KOPT-K1 (cell line): ENCODE results near the gene GALNT8.
A peak's percentile ranks its signal among the peaks of the same experiment; 100 is the strongest.
"Not testable (repeated sequence)": the region's sequence is repeated elsewhere in the genome, so short reads cannot be mapped to it uniquely, and the experiment has no call there.

Experiments used
- H3K27ac ChIP-seq: fragments of 200-600 bp; sonication (generic); 2 replicates; pipeline ENCODE4 v1.5.1; 2016; ENCODE audit warnings: antibody characterized with exemption, mild to moderate bottlenecking, low read depth, low read length; ENCODE audit not compliant: poor library complexity, severe bottlenecking
- H3K36me3 ChIP-seq: fragments of 200-600 bp; sonication (generic); 2 replicates; pipeline ENCODE4 v1.5.1; 2017; ENCODE audit warnings: antibody characterized with exemption, mild to moderate bottlenecking, low read length, moderate library complexity; ENCODE audit not compliant: insufficient read depth
- H3K9me3 ChIP-seq: fragments of 200-600 bp; sonication (generic); 2 replicates; pipeline ENCODE4 v1.5.1; 2017; ENCODE audit warnings: antibody characterized with exemption, low read length, mild to moderate bottlenecking; ENCODE audit not compliant: insufficient read depth, poor library complexity, severe bottlenecking

The GALNT8 gene

DNA sequence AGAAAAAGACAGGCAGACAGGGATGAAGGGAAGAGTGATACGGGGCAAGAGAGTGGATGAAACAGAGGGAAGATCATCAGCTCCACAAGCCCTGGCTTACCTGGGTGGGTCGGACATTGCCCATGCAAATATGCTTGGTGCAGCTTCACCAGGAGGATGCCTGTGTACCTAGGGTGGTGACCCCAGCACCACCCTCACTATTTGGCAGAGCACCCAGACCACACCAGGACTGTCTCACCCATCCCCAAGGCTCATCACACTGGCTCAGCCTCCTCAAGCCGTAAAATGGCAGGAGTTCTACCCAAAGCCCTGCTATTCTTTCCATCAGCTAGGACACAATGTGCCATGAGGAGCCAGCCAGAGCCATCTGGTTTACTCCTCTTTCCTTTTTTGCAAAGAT lies 3.0 kb downstream of the GALNT8 start:
- no peaks in the 10 kb centered on the region for H3K36me3 ChIP-seq
- H3K9me3 ChIP-seq = no peaks in the 10 kb centered on the region
- no peak overlapping the region for H3K27ac ChIP-seq

DNA sequence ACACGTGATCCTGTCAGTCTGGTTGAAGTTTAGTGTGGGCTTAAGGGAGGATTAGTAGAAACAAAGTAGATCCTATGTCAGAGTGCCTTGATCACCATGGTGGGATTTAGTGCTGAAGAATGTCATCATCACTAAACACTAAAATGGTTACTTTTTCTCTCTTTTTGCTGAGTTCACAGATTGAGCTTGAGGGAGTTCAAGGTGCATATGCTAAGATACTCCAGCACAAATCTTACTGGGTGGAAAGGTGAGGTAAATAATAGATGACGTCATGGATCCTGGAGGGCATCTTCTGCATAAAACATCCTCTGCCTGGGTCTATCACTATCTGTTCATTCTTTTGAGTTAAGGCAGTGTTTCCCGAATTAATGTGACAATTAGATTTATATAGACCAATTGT lies 4.9 kb downstream of the GALNT8 start:
- Histone ChIP-seq H3K9me3 (no peaks in the 10 kb centered on the region), H3K36me3 (no peaks in the 10 kb centered on the region), H3K27ac (no peak overlapping the region)

- no peak overlapping the region for H3K27ac ChIP-seq
- no peaks in the 10 kb centered on the region for H3K36me3 ChIP-seq
- no peaks in the 10 kb centered on the region for H3K9me3 ChIP-seq
Observed at GRCh38 chr12:4734625-4735340, 14.6 kb downstream of the GALNT8 start.

GRCh38 chr12:4736091-4736490 lies 15.9 kb downstream of the GALNT8 start:
- Histone ChIP-seq H3K9me3 (no peaks in the 10 kb centered on the region), H3K36me3 (no peaks in the 10 kb centered on the region), H3K27ac (no peak overlapping the region)

DNA sequence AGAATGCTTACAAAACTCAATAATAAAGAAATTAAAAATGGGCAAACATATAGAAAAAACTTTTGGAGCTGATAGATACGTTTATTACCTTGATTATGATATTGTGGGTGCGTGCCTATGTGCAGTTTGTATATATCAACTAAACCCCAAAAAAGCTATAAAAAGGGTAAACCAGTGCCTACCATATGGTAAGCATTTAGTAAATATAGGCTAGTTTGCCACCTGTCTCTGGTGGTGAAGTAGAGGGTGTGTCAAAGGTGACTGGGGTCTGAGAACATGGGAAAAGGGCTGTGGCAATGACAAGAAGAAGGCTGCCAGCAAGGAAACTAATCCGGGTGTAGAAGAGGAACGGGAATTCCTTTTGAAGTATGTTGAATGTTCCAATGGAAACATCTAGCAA lies 18.3 kb downstream of the GALNT8 start:
- Histone ChIP-seq H3K27ac (no peak overlapping the region), H3K36me3 (no peaks in the 10 kb centered on the region), H3K9me3 (no peaks in the 10 kb centered on the region)

DNA sequence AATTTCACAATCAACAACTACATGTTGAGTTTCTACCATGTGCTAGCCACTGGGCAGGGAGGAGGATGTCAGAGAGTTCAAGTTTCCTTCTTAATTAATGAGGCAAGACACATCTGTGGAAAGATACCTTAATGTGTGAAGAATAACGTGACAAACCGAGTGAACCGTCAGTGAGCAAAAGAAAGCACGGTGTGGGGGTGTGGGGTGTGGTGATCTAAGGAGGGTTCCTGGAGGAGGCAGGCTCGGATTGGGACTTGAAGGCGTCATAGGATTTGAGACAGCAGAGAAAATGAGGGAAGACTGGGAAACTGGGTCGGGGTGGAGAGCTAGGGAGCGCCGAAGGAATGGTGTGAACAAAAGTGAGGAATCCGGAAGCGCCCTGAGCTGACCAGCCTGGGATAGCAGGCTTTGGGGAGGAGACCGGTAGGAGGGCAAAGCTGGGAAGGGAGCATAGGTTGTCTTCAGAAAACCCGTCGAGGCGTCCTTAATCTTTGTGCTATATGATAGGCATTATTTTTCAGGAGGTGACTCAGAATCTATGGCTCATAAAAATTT lies 22.3 kb downstream of the GALNT8 start:
- no peaks in the 10 kb centered on the region for H3K9me3 ChIP-seq
- H3K27ac ChIP-seq = no peak overlapping the region
- H3K36me3 ChIP-seq = no peaks in the 10 kb centered on the region

GRCh38 chr12:4743046-4743445 lies 22.8 kb downstream of the GALNT8 start:
- no peaks in the 10 kb centered on the region for H3K9me3 ChIP-seq
- no peaks in the 10 kb centered on the region for H3K36me3 ChIP-seq
- H3K27ac ChIP-seq = no peak overlapping the region

DNA sequence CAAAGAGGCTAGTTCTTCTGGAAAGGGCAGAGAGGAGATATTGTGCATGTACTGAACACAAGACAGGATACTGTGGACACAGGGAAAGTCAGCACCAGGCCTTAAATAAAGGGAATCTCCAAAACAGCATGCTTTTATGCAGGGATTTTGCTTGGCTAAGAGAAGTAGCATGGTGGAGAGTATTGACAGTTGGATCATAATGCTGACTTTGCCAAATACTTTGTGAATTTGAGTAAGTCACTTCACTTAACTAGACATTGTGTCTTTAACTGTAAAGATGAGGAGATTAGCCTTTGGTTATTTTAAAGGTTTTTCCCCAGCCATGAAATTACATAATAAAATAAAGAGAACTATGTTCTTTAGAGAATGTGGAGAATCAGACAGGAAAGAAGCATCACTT lies 24.5 kb downstream of the GALNT8 start:
- Histone ChIP-seq H3K9me3 (peaks cover 9% of the 10 kb centered on the region), H3K36me3 (no peaks in the 10 kb centered on the region), H3K27ac (no peak overlapping the region)

- no peaks in the 10 kb centered on the region for H3K36me3 ChIP-seq
- no peak overlapping the region for H3K27ac ChIP-seq
- H3K9me3 ChIP-seq = peaks cover 9% of the 10 kb centered on the region
Observed at GRCh38 chr12:4745249-4745648, 25.0 kb downstream of the GALNT8 start.

DNA sequence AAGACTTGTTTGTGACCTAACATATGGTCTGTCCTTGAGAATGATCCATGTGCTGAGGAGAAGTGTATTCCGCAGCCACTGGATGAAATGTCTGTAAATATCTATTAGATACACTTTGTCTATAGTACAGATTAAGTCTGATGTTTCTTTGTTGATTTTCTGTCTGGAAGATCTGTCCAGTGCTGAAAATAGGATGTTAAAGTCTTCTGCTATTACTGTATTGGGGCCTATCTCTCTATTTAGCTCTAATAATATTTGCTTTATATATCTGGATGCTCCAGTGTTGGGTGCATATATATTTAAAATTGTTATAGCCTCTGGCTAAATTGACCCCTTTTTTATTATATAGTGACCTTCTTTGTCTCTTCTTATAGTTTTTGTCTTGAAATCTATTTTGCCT lies 31.5 kb downstream of the GALNT8 start:
- H3K27ac ChIP-seq, H3K36me3 ChIP-seq, H3K9me3 ChIP-seq: not testable (repeated sequence)

- no peak overlapping the region for H3K27ac ChIP-seq
- no peaks in the 10 kb centered on the region for H3K9me3 ChIP-seq
- H3K36me3 ChIP-seq = no peaks in the 10 kb centered on the region
Observed at GRCh38 chr12:4762773-4763172, 42.6 kb downstream of the GALNT8 start.

- no peaks in the 10 kb centered on the region for H3K36me3 ChIP-seq
- H3K27ac ChIP-seq = peak overlapping the region; percentile 48
Observed at GRCh38 chr12:4763549-4763948, 43.3 kb downstream of the GALNT8 start.

DNA sequence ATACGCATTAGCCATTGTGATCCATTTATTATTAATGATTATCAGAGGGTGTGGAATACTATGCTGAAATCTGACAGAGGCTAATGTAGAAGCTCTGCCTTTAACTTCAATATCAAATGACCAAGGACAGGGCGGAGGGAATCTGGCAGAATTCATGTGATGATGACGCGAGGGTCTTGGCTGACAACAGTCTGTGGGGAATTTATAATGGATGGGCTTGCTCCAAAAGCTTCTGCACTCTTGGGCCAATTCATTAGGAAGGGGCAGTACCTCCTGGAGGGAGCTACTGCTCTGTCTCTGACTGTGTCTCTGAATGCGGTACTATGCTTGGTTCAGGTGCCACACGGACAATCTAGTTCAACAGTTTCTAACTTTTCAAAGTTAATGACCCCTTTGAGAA lies 46.2 kb downstream of the GALNT8 start:
- Histone ChIP-seq H3K27ac (no peak overlapping the region), H3K36me3 (no peaks in the 10 kb centered on the region), H3K9me3 (no peaks in the 10 kb centered on the region)

More at GRCh38 chr12:4763549-4763948, 43.3 kb downstream of the GALNT8 start:
- no peaks in the 10 kb centered on the region for H3K9me3 ChIP-seq

DNA sequence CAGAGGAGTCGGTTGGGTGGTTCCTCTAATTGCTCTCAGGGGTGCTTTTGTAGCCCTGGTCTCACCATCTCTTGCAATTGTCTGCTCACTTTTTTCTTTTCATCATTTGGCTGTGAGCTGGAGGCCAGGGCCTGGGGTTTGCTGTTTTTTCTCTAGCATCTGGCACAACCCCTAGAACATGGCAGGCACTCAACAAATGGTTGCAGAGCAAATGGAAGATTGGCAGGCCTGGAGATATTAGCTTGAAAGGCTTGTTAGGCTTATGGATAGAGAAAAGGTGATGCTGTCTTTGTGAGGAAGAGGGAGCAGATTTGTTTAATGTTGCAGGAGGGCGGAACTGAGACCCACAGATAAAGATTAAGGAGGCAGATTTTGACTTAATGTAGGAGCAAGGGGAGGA lies 47.0 kb downstream of the GALNT8 start:
- Histone ChIP-seq H3K9me3 (no peaks in the 10 kb centered on the region), H3K27ac (no peak overlapping the region), H3K36me3 (no peaks in the 10 kb centered on the region)

DNA sequence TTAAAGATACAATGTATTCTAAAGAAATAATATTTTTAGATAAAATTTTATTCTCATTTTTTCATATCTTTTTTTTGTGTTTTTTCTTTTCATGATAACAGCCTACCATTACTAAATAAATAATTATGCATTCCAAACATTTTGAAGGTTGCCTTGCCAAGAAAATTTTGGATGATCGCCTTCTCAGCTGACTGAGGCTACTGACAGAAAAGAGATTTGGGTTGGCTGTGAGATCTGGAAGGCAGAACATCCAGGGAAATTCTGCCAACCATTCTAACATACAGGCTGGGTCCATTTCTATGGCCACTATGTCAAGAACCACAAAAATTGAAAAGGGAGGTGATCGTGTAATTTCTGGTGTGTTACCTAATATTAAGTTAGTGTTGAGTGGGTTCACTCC lies 48.1 kb downstream of the GALNT8 start:
- no peaks in the 10 kb centered on the region for H3K9me3 ChIP-seq
- no peaks in the 10 kb centered on the region for H3K36me3 ChIP-seq
- no peak overlapping the region for H3K27ac ChIP-seq

DNA sequence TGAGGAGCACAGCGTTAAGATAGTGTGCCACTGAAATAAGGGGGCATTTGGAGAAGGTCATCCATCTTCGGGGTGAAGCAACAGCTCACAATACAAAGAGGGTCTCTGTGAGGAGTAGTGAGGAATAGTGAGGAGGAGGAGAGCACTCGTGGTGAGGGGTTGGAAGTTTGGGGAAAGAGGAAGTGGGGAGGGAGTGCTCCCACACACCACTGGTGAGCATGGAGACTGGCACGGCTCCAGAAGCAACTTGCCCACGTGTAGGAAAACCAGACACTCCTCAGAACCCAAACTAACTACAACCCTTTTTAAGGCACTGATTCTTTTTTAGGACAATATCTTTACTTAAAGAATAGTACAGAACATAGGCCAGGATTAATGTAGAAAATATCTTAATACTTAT lies 48.9 kb downstream of the GALNT8 start:
- Histone ChIP-seq H3K36me3 (no peaks in the 10 kb centered on the region), H3K27ac (no peak overlapping the region), H3K9me3 (no peaks in the 10 kb centered on the region)
